Mesodermal cell (in vitro differentiated cells): Measurements from ENCODE around the gene MYO5A.
"Not testable (repeated sequence)": the region's sequence is repeated elsewhere in the genome, so short reads cannot be mapped to it uniquely, and the experiment has no call there.

Experiments used
- H3K27ac ChIP-seq: 2 replicates; pipeline ENCODE4 v1.7.0; 2013; ENCODE audit warnings: mild to moderate bottlenecking, low read depth, low read length, moderate library complexity; ENCODE audit not compliant: severe bottlenecking
- H3K36me3 ChIP-seq: 2 replicates; pipeline ENCODE4 v1.7.1; 2013; ENCODE audit warnings: mild to moderate bottlenecking, low read length, moderate library complexity; ENCODE audit not compliant: control insufficient read depth, insufficient read depth
- H3K4me1 ChIP-seq: one replicate; pipeline ENCODE4 v1.7.1; 2013; ENCODE audit warnings: mild to moderate bottlenecking, low read length; ENCODE audit not compliant: insufficient read depth, control insufficient read depth, poor library complexity, severe bottlenecking
- H3K4me3 ChIP-seq: 2 replicates; pipeline ENCODE4 v1.7.0; 2013; ENCODE audit warnings: low read length, control low read depth, mild to moderate bottlenecking; ENCODE audit not compliant: insufficient read depth, poor library complexity, severe bottlenecking; ENCODE audit errors: extremely low read depth
- H3K9me3 ChIP-seq: 2 replicates; pipeline ENCODE4 v1.7.1; 2013; ENCODE audit warnings: mild to moderate bottlenecking, low read length, moderate library complexity; ENCODE audit not compliant: control insufficient read depth
- WGBS, 2 experiments: methylation state at CpG; one replicate each; pipeline ENCODE4 v1.1.5; 2013; ENCODE audit warnings: missing lambda C conversion rate in 2 of 2; ENCODE audit not compliant: insufficient coverage in 2 of 2; 5-methylcytosine and 5-hydroxymethylcytosine counted together

Gene MYO5A

DNA sequence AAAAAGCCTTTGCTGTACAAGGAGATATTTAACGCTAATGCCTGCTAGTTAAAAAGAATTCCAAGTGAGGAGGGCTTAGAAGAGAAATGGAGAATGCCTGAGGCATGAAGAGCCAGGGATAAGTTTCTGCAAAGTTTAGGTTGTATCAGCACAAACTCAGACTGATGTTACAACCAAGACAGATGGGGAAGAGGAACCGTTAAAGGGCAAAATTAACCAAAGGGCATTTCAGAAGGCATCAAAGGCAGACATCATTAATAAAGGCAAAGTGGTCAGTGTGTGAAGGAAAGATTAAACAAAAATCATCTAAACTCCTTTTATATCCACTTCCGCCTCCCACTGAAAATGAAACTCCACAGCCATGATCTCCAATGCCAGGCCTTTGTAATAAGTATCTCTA lies 7.0 kb downstream of the MYO5A start:
- Histone ChIP-seq H3K4me3 (no peak overlapping the region), H3K36me3 (no peaks in the 10 kb centered on the region), H3K9me3 (no peaks in the 10 kb centered on the region), H3K4me1 (no peaks in the 10 kb centered on the region), H3K27ac (no peak overlapping the region)
- WGBS, 2 experiments, result 77 to 79% methylated on average over 1 to 2 of the region's 3 CpGs

DNA sequence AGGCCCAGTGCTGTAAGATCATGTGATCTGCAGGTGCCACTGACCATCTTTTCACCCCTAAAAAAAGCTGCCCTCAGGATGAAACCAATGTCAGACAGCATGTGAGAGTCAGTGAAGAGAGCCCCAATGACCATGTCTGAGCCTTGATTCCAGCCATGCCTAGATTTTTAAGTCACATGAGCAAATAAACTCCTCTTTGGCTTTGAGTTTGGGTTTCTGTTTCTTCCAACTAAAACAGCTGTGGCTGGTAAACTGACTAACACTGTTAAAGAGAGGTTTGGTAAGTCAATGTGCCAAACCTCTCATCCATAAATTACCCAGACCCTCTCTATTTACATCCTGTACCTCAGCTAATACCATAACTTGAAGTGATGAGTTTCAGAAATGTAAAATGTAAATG lies 8.3 kb downstream of the MYO5A start:
- no peak overlapping the region for H3K4me3 ChIP-seq
- H3K4me1 ChIP-seq, result no peaks in the 10 kb centered on the region

DNA sequence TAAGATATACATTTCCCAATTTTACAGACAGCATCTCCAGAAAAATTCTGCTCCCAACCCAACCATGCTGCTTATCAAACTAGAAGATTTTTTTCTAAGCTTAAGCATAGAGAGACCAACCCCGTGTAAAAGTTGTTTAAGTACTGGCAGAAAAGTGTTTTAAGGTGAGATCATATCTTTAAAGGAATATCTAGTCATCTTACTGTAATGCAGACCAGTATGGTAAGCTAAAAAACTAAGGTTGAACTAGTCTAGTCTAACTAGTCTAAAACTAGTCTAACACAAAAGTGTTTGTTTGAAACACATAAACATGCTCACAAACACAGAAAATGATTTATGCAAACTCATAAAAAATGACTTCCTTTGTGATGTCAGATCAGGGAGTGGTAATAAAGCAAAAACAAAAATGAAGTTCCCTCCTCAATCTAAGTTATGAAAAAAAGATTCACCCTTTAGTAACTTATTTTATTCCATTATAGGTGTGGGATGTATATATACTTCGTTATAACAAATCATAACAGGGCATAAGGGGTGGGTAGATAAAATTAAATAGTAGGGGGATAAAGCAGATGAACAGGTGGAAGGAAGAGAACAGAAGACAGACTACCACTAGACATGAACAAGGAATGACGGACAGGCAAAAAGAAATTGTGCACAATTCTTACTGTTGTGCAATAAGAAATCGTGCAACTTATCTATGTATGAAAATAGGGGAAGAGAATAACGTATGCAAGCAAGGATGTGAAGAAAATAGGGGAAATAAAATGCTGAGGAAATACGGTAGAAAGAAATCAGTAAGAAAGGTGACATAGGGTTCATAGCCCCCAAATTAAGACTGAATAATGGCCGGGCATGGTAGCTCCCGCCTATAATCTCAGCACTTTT lies 10.0 kb downstream of the MYO5A start:
- 93 to 94% methylated on average over 6 of the region's 8 CpGs for WGBS, 2 experiments
- no peak overlapping the region for H3K27ac ChIP-seq
- no peaks in the 10 kb centered on the region for H3K9me3 ChIP-seq
- no peak overlapping the region for H3K4me3 ChIP-seq
- H3K4me1 ChIP-seq, result no peaks in the 10 kb centered on the region
- H3K36me3 ChIP-seq, result no peaks in the 10 kb centered on the region

More for the DNA sequence above, 8.3 kb downstream of the MYO5A start:
- H3K36me3 ChIP-seq, result no peaks in the 10 kb centered on the region
- no peaks in the 10 kb centered on the region for H3K9me3 ChIP-seq
- no peak overlapping the region for H3K27ac ChIP-seq

DNA sequence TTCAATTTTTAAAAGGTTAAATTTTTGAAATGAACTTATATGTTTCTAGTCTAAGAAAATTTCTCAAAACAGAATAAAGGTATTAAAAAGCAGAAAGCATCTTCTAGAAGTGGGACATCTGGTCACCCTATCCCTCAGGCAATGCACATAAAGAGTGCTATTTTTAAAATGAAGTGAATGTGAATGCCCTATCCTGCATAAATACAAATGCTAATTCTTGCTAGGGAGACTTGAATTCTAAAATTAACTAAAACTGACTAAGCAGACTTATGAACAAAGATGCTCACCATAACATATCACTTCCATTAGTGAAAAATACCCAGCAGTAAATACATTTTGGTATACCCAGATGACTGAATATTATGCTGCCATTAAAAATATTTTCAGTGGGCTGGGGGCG lies 11.7 kb downstream of the MYO5A start:
- WGBS, 2 experiments, result 78 to 100% methylated on average over 1 of the region's 1 CpG
- H3K27ac ChIP-seq, result no peak overlapping the region
- no peaks in the 10 kb centered on the region for H3K4me1 ChIP-seq
- H3K4me3 ChIP-seq, result no peak overlapping the region
- H3K36me3 ChIP-seq, result no peaks in the 10 kb centered on the region
- no peaks in the 10 kb centered on the region for H3K9me3 ChIP-seq

DNA sequence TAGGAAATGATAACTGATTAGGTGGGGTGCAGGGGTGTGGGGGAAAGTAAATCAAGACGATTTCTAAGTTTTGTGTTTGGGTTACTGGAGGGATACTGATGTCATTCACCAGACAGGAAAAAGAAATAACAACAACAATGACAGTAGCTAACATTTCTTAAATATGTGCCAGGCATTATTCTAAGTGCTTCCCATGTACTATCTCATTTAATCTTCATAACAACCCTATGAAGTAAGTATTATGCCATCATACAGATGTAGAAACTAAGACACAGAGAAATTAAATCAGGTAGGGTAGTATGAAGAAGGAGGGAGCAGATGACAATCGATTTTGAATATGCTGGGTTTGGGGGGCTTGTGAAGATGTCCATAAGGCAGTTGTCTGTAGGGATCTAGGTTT lies 13.3 kb downstream of the MYO5A start:
- WGBS, 2 experiments, result 80% methylated on average over 1 of the region's 2 CpGs; no CpG with 5 or more reads in 1 of the 2 experiments
- no peak overlapping the region for H3K27ac ChIP-seq
- no peak overlapping the region for H3K4me3 ChIP-seq
- H3K9me3 ChIP-seq, result no peaks in the 10 kb centered on the region
- H3K4me1 ChIP-seq, result no peaks in the 10 kb centered on the region
- no peaks in the 10 kb centered on the region for H3K36me3 ChIP-seq

DNA sequence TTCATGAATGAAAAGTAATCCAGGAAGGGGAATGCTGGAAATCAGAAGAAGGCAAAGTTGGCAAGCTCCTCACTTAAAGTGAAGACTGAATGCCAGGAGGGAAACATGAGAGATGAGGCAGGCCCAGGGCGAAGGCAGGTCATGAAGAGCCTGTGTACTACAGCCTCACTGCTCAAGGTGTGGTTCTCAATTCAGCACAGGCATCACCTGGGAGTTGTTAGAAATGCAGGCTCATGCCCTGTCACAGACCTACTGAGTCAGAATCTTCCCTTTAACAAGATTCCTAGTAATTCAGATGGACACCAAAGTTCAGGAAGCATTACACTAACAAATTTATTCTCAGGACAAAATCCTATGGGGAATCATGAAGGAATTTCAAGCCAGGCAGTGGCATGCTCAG lies 14.2 kb downstream of the MYO5A start:
- Histone ChIP-seq H3K4me3 (no peak overlapping the region), H3K27ac (no peak overlapping the region), H3K4me1 (no peaks in the 10 kb centered on the region), H3K9me3 (no peaks in the 10 kb centered on the region), H3K36me3 (no peaks in the 10 kb centered on the region)
- 86 to 100% methylated on average over 1 of the region's 1 CpG for WGBS, 2 experiments

DNA sequence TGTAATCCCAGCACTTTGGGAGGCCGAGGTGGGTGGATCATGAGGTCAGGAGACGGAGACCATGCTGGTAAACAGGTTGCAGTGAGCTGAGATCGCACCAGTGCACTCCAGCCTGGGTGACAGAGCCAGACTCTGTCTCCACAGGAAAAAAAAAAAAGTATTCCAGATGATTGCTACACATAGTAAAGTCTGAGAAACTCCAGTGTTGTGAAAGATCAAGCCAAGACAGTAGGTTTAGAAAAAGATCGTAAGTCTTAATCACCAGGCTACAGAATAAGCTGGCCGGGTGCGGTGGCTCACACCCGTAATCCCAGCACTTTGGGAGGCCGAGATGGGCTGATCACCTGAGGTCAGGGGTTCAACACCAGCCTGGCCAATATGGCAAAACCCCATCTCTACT lies 15.8 kb downstream of the MYO5A start:
- not testable (repeated sequence) for H3K4me1 ChIP-seq, H3K27ac ChIP-seq
- WGBS, 2 experiments, result 94 to 96% methylated on average over 4 to 7 of the region's 8 CpGs

DNA sequence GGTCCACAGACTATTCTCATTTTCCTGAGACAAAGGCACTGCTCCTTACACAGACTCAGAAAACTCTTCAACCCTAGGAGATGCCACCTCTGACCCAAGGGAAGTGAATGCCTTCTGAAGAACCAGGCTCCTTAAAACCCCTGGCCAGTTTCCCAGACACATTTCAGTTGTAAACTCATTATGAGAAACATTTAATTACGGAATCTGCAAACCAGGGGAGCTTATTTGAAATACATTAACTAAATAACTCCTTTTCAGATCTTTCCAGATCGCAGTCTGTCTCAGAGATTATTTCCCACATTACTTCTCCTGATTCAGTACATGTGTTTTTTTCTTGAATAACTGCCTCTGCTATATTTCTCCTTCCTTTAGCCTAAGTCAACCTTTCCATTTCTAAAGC lies 17.6 kb downstream of the MYO5A start:
- no peak overlapping the region for H3K4me3 ChIP-seq
- H3K9me3 ChIP-seq, result no peaks in the 10 kb centered on the region
- H3K36me3 ChIP-seq, result no peaks in the 10 kb centered on the region
- WGBS, 2 experiments, result 79 to 95% methylated on average over 2 of the region's 2 CpGs
- no peaks in the 10 kb centered on the region for H3K4me1 ChIP-seq
- no peak overlapping the region for H3K27ac ChIP-seq

More for the DNA sequence above, 15.8 kb downstream of the MYO5A start:
- not testable (repeated sequence) for H3K9me3 ChIP-seq, H3K4me3 ChIP-seq, H3K36me3 ChIP-seq

DNA sequence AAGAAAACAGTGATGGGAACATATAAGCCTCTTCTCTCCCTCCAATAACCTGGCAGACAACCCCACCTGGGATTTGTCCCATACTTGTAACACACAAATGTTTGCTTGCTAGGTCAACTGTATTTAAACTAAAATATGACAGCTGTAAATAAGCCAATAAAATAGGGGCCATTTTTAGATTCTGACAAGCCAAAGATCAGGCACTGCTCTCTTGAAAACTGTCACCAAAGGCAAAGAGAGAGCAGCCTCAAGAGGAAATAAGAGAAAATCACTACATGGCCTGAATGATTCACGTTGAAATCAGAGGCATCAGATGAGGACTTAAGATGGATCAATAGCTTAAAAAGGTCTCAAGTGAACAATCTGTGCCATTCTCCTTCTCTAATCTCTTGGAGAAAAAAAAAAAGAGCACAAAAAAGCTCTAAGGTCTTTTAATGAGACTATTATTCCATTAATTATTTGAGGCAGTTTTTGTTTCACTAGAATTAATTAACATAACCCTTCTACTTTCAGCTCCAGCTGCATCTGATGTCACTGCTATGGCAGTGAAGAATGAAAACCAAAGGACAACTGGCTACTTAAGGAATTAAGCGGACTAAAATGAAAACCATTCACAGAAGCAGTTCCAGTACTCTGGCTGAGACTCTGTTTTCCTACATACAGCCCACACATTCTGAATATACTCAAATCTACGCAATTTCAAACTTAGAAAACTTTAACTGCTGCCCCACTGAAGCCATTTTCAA lies 19.0 kb downstream of the MYO5A start:
- 89 to 93% methylated on average over 3 of the region's 3 CpGs for WGBS, 2 experiments
- no peak overlapping the region for H3K27ac ChIP-seq
- no peaks in the 10 kb centered on the region for H3K4me1 ChIP-seq
- no peak overlapping the region for H3K4me3 ChIP-seq
- H3K9me3 ChIP-seq, result no peaks in the 10 kb centered on the region
- no peaks in the 10 kb centered on the region for H3K36me3 ChIP-seq

DNA sequence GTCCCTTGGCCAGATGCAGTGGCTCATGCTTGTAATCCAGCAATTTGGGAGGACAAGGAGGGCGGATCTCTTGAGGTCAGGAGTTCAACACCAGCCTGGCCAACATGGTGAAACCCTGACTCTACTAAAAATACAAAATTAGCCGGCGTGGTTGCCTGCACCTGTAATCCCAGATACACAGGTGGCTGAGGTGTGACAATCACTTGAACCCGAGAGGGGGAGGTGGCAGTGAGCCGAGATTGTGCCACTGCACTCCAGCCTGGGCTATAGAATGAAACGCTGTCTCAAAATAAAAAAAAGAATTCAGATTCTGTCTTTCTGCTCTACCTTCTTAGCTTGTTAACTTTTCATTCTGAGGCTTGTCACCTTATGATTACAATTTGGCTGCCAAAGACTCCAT lies 22.1 kb downstream of the MYO5A start:
- no peak overlapping the region for H3K27ac ChIP-seq
- no peak overlapping the region for H3K4me3 ChIP-seq
- H3K36me3 ChIP-seq, result no peaks in the 10 kb centered on the region
- 73 to 74% methylated on average over 6 of the region's 6 CpGs for WGBS, 2 experiments
- no peaks in the 10 kb centered on the region for H3K4me1 ChIP-seq
- no peaks in the 10 kb centered on the region for H3K9me3 ChIP-seq

DNA sequence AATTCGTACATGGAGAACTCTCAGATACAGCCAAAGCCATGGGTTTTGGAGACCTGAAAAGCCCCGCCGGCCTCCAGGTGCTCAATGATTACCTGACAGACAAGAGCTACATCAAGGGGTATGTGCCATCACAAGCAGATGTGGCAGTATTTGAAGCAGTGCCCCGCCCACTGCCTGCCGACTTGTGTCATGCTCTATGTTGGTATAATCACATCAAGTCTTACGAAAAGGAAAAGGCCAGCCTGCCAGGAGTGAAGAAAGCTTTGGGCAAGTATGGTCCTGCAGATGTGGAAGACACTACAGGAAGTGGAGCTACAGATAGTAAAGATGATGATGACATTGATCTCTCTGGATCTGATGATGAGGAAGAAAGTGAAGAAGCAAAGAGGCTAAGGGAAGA lies 23.5 kb downstream of the MYO5A start:
- no peaks in the 10 kb centered on the region for H3K9me3 ChIP-seq
- no peak overlapping the region for H3K27ac ChIP-seq
- H3K4me1 ChIP-seq, result no peaks in the 10 kb centered on the region
- no peaks in the 10 kb centered on the region for H3K36me3 ChIP-seq
- no peak overlapping the region for H3K4me3 ChIP-seq
- 90 to 91% methylated on average over 5 to 6 of the region's 6 CpGs for WGBS, 2 experiments
